HG02610 (cell line): ENCODE measurements around the gene SLC41A3.
A peak's percentile ranks its signal among the peaks of the same experiment; 100 is the strongest.
"Not testable (repeated sequence)": the region's sequence is repeated elsewhere in the genome, so short reads cannot be mapped to it uniquely, and the experiment has no call there.

ENCODE experiments used
- ATAC-seq: cut with Tn5 transposase; IDR thresholded peaks from one replicate; pipeline ENCODE4 v1.9.1; 2021; ENCODE audit warnings: mild to moderate bottlenecking, moderate library complexity; ENCODE audit not compliant: unreplicated experiment

SLC41A3 gene

GRCh38 chr3:126083511-126083912 lies 412 bp downstream of the SLC41A3 start:
- ATAC-seq: peak; percentile 46

GRCh38 chr3:126083138-126083445 lies 832 bp downstream of the SLC41A3 start:
- ATAC-seq: no peak

GRCh38 chr3:126082362-126083137 lies 1.4 kb downstream of the SLC41A3 start:
- ATAC-seq: no peak

- ATAC-seq: no peak
Observed at GRCh38 chr3:126081618-126082361, 2.1 kb downstream of the SLC41A3 start.

GRCh38 chr3:126080970-126081369 lies 3.0 kb downstream of the SLC41A3 start:
- no peak for ATAC-seq

- ATAC-seq: no peak
Observed at GRCh38 chr3:126078866-126079265, 5.1 kb downstream of the SLC41A3 start.

- ATAC-seq: no peak
Observed at GRCh38 chr3:126077754-126078153, 6.2 kb downstream of the SLC41A3 start.

GRCh38 chr3:126076140-126076539 lies 7.8 kb downstream of the SLC41A3 start:
- no peak for ATAC-seq

- no peak for ATAC-seq
Observed at GRCh38 chr3:126070146-126070545, 13.8 kb downstream of the SLC41A3 start.

- no peak for ATAC-seq
Observed at GRCh38 chr3:126067959-126068358, 16.0 kb downstream of the SLC41A3 start.

- not testable (repeated sequence) for ATAC-seq
Observed at GRCh38 chr3:126066676-126067075, 17.2 kb downstream of the SLC41A3 start.

GRCh38 chr3:126065876-126066275 lies 18.0 kb downstream of the SLC41A3 start:
- no peak for ATAC-seq

GRCh38 chr3:126064627-126065258 lies 19.2 kb downstream of the SLC41A3 start:
- ATAC-seq: no peak

- no peak for ATAC-seq
Observed at GRCh38 chr3:126063358-126063965, 20.5 kb downstream of the SLC41A3 start.

- ATAC-seq: no peak
Observed at GRCh38 chr3:126061301-126062032, 22.5 kb downstream of the SLC41A3 start.

- ATAC-seq: no peak
Observed at GRCh38 chr3:126060613-126061145, 23.2 kb downstream of the SLC41A3 start.

GRCh38 chr3:126058666-126059065 lies 25.3 kb downstream of the SLC41A3 start:
- ATAC-seq: no peak

- no peak for ATAC-seq
Observed at GRCh38 chr3:126057936-126058335, 26.0 kb downstream of the SLC41A3 start.

GRCh38 chr3:126057501-126057819 lies 26.5 kb downstream of the SLC41A3 start:
- ATAC-seq: no peak

- ATAC-seq: no peak
Observed at GRCh38 chr3:126056681-126057500, 27.0 kb downstream of the SLC41A3 start.
